Forelimb muscle (tissue), 1 donor: ENCODE results near the gene CBLB. TPM values are rescaled to one million over a fixed set of nuclear protein-coding genes. Genes with fewer than 3 reads are reported as not detected.

Source experiments
- DNase-seq: peaks from one replicate; pipeline ENCODE4 v3.0.0-alpha.2; 2013; ENCODE audit warnings: low read depth
- polyA plus RNA-seq: library from polyadenylated mRNA; unstranded; fragments of 120-200 nt; gene quantifications from one replicate; pipeline ENCODE4 v1.2.1, GENCODE V29; 2013; ENCODE audit not compliant: insufficient read length

The CBLB gene
- polyA plus RNA-seq, 1 donor: 21.0 TPM

DNA sequence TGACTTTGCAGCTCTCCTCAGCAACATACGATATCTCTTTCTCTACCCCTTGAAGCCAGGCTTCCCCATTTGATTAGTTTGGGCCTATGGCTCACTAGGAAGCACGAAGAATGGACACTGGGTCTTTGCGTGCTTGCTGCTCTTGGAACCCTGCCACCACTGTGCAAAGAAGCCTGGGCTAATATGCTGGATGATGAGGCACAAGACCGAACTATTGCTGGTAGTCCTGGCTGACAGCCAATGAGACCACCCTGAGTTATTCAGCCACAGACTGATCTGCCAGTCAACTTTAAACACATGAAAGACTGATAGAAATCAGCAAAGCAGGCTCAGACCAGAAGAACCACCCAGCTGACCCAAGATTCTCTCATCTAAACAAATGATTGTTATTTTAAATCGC is 250.3 kb downstream of the CBLB start:
- no peak for DNase-seq

DNA sequence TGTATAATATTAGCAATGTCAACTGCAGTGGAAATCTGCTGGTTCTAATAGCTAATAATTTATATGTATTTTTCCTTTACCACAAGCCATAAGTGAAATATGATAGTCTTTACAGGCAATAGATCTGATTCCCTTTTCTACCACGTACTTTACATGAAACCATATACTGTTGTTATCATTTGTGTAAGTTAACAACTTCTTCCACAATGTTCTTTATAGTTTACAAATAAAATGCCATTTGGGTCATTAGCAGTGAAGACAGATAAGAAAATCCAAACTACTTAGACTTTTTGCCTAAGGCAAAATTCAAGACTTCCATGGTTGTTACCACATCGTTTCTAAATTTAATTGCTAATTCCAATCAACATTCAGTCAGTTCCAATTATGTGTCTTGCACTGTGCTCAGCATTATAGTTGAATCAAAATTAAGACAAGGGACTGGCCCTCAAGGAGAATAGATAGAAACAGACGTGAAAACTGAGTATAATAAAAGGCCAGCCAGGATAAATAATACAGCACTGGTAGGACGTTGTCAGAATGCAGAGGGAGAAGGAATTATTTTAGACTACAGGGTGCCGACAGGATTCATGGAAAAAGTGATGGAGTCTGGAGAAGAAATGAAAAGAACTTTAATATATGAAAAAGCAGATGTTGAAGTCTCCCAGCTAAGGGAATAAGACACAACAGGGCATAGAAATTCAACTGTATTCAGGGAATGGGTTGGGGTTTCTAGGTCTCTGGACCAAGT is 252.3 kb downstream of the CBLB start:
- peak; percentile 14 for DNase-seq

DNA sequence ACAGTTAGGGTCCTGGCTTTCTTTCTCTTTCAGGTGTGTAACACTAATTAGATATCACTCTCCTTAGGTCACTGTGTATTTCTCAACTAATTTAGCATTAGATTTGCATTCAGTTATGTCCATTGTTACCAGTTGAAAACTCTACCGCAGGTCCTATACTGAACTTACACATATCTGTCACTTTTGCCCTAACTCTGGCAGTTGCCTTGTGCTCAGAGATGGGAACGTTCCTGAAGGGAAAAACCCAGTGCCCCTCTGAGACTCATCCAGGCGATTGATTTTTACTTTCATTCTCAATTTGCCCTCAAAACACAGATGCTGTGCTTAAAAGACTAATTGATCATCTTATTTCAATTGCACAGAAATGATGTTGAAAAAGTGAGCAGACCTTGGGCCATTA is 253.0 kb downstream of the CBLB start:
- no peak for DNase-seq

DNA sequence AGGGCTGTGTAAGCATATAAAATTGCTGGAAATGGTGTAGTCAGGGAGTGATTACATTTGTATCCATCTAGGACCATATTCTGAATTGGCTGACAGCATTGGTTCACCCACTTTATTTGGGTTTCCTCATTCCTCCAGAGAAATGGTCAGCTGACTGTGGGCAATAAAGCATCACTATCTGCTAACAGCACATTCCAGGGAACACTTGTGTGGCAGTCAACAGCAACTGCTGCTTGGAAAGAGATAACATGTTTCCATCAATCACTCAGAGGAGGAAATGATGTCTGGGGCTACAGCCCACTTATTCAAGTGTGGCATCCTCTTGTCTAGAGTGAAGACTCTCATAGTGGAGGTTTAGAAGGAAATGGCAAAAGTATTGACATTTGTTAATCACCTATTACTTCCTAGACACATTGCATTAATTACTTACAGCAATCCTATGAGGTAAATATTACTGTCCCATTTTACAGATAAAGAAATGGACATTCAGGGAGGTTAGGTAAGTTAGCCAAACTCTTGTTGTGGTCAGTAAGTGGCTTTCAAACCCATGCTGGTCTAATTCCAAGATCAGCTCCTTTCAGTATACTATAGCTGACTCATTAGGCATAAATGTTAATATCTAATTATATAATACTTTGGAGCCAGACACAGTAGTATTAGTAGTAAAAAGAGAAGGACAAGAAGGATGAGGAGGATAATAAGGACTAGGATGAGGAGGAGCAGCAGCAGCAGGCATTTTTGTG is 254.4 kb downstream of the CBLB start:
- DNase-seq: no peak

DNA sequence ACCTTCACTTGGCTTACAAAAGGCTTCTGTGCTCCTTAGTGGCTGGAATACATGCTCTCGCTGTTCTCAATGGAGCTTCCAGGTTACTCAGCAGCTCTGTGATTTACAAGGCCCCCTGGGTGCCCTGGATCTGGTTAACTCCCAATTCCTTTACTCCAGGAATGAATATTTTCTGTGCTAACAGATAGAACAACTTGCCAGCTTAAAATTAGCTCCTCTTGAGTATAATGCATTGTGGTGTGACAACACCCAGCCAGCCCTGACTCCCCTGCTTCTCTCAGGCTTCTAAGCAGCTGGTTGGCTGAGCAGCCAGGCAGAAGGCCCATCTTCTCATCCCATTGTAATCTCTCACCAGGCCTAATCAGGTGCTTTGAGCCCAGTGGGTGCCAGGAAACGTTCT is 255.7 kb downstream of the CBLB start:
- no peak for DNase-seq

DNA sequence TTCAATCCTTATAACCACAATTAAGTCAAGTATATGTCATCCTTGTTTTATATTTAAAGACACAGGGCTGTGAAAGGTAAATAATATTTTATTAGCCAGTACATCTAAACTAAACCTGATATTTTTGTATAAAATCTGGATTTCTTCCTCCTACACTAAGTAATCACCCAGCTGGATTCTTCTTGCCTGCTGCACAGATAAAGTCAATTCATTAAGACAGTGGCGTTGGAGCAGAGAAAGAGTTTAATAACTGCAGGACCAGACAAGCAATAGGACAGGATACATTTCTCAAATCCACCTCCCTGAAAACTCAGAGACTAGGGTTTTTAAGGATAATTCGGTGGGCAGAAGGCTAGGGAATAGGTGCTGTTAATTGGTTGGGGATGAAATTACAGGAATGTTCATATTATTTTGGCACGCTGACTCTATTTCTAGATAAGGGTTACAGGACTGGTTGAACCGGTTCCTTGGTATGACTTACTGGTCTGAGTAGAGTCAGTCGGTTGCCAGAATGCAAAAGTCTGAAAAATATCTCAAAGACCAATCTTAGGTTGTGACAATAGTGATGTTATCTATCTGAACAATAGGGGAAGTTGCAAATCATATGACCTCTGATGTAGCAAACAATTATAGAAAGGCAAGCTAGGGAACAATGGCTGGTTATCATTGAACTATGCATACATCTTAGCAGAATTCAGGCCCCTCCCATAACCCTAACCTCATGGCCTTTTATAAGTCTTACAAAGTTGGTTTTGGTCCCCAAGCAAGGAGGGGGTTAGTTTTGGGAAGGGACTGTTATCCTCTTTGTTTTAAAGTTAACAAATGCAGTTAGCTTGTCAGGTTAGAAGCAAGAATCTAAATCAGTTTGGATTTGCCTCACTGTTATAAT is 257.3 kb downstream of the CBLB start:
- DNase-seq: no peak

DNA sequence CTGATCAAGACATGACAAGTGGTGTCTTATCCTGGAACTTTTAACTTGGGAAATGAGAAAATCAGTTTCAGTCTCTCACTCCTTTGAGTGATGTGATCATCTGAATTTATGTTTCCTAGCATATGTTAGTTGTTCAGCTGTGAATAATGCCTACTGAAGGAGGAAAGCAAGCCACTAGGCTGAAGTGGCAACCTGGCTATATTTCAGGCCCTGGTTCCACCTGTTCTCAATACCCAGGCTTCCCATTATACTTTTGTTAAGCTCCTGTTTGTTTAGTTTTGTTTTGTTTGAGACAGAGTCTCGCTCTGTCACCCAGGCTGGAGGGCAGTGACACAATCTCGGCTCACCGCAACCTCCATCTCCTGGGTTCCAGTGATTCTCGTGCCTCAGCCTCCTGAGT is 258.3 kb downstream of the CBLB start:
- no peak for DNase-seq

DNA sequence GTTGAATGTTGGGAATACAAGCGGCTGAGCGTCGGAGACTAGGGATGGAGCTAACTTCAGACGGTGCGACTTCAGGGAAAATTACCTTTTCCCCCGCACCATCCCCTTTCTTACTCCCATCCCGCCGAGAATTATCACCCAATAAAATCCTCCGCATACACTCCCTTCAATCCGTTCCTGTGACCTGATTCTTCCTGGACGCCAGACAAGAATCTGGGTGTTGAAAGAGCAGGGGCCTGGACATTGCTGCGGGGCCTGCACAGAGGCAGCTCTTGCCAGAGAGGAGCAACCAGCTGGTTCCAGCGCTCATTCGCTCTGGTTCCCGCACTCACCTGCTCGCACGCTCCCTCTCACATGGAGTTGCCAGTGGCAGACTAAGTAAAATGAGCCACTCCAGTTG is 260.2 kb downstream of the CBLB start:
- no peak for DNase-seq

DNA sequence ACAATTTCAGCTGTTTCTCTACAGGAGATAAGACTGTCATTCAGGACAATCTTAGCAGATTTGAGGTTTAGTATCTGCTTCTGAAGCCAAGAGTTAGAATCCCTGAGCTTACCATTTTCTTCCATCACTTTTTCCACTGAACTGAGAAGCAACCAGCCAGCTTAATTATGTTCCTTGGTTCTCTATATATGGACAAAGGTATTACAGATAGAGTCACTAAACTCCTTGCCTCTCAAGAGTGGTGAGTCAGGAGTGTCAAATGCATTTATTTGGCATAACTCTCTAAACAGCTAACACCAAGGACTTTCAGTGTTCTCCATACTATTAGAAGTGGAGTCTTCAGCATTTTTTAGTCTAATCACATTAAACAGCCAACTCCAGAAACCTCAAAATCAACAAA is 262.8 kb downstream of the CBLB start:
- DNase-seq: no peak
